Breast epithelium (tissue), 3 donors: ENCODE data around the gene COPS2.

ENCODE experiments used
- CTCF ChIP-seq, 3 donors: fragments of 450-650 bp; IDR thresholded peaks; one replicate each; pipeline ENCODE4 v1.5.1; 2016 to 2017; ENCODE audit warnings: antibody characterized with exemption in 3 of 3, mild to moderate bottlenecking in 3 of 3, moderate library complexity in 3 of 3
- POLR2A ChIP-seq: fragments of 450-650 bp; IDR thresholded peaks from one replicate; pipeline ENCODE4 v1.6.1; 2016; ENCODE audit warnings: antibody characterized with exemption, mild to moderate bottlenecking, moderate library complexity
- POLR2AphosphoS5 ChIP-seq, 3 donors: sonication (generic); formaldehyde crosslinking; IDR thresholded peaks; one replicate each; pipeline ENCODE4 v1.6.1; 2017; ENCODE audit warnings: antibody characterized with exemption in 3 of 3

- TF ChIP-seq POLR2A = no peak
- TF ChIP-seq CTCF (IDR thresholded peaks at IDR 0.05) = no peak
- TF ChIP-seq POLR2AphosphoS5 (IDR thresholded peaks at IDR 0.05) = no peak
Observed at GRCh38 chr15:49148727-49149126, 6.7 kb downstream of the COPS2 start.
